ENCODE results near the gene FAM184A.
"Not testable (repeated sequence)": the region's sequence is repeated elsewhere in the genome, so short reads cannot be mapped to it uniquely, and the experiment has no call there.

The FAM184A gene

GRCh38 chr6:119124079-119124824 lies 45.8 kb upstream of the FAM184A start:
- DNase-seq: no peak
- Histone ChIP-seq H3K36me3 (replicated peaks) (no peaks in the 10 kb centered on the region), H3K27me3 (replicated peaks) (no peaks in the 10 kb centered on the region), H3K4me3 (ENCODE audit: low read depth, low read length) (no peak overlapping the region), H3K27ac (no peak overlapping the region)
- no peak for TF ChIP-seq CTCF (IDR thresholded peaks at IDR 0.05; ENCODE audit: low read depth, low read length, missing control alignments)
- in situ Hi-C loops (cut with HindIII; ENCODE audit: low pct_ligation_motif_present, low sequenced_read_pairs): no loop called here

GRCh38 chr6:119122336-119122735 lies 43.9 kb upstream of the FAM184A start:
- no peak overlapping the region for H3K4me3 ChIP-seq (ENCODE audit: low read depth, low read length)
- no peak for TF ChIP-seq CTCF (IDR thresholded peaks at IDR 0.05; ENCODE audit: low read depth, low read length, missing control alignments)
- no peaks in the 10 kb centered on the region for H3K27me3 ChIP-seq (replicated peaks)
- in situ Hi-C loops (cut with HindIII; ENCODE audit: low pct_ligation_motif_present, low sequenced_read_pairs): no loop called here
- H3K36me3 ChIP-seq (replicated peaks): no peaks in the 10 kb centered on the region
- H3K27ac ChIP-seq: no peak overlapping the region
- no peak for DNase-seq

GRCh38 chr6:119121367-119121766 lies 42.9 kb upstream of the FAM184A start:
- DNase-seq: no peak
- Histone ChIP-seq H3K4me3 (ENCODE audit: low read depth, low read length) (no peak overlapping the region), H3K36me3 (replicated peaks) (no peaks in the 10 kb centered on the region), H3K27me3 (replicated peaks) (no peaks in the 10 kb centered on the region), H3K27ac (no peak overlapping the region)
- in situ Hi-C loops (cut with HindIII; ENCODE audit: low pct_ligation_motif_present, low sequenced_read_pairs): no loop called here
- TF ChIP-seq CTCF (IDR thresholded peaks at IDR 0.05; ENCODE audit: low read depth, low read length, missing control alignments): no peak

GRCh38 chr6:119119989-119120388 lies 41.5 kb upstream of the FAM184A start:
- no peaks in the 10 kb centered on the region for H3K36me3 ChIP-seq (replicated peaks)
- no peak overlapping the region for H3K27ac ChIP-seq
- in situ Hi-C loops (cut with HindIII; ENCODE audit: low pct_ligation_motif_present, low sequenced_read_pairs): no loop called here
- H3K4me3 ChIP-seq (ENCODE audit: low read depth, low read length): no peak overlapping the region
- TF ChIP-seq CTCF (IDR thresholded peaks at IDR 0.05; ENCODE audit: low read depth, low read length, missing control alignments): no peak
- no peaks in the 10 kb centered on the region for H3K27me3 ChIP-seq (replicated peaks)
- peak; percentile 92 for DNase-seq

- H3K36me3 ChIP-seq (replicated peaks); in situ Hi-C loops (cut with HindIII; ENCODE audit: low pct_ligation_motif_present, low sequenced_read_pairs); DNase-seq; H3K4me3 ChIP-seq (ENCODE audit: low read depth, low read length); H3K27ac ChIP-seq; H3K27me3 ChIP-seq (replicated peaks): not testable (repeated sequence)
Observed at GRCh38 chr6:119119062-119119461, 40.6 kb upstream of the FAM184A start.

GRCh38 chr6:119116712-119117281 lies 38.3 kb upstream of the FAM184A start:
- no peak overlapping the region for H3K4me3 ChIP-seq (ENCODE audit: low read depth, low read length)
- no peak overlapping the region for H3K27ac ChIP-seq
- H3K36me3 ChIP-seq (replicated peaks): no peaks in the 10 kb centered on the region
- H3K27me3 ChIP-seq (replicated peaks): no peaks in the 10 kb centered on the region
- in situ Hi-C loops (cut with HindIII; ENCODE audit: low pct_ligation_motif_present, low sequenced_read_pairs): no loop called here
- no peak for DNase-seq
- peak; percentile 54 for TF ChIP-seq CTCF (IDR thresholded peaks at IDR 0.05; ENCODE audit: low read depth, low read length, missing control alignments)
